ENCODE measurements around the gene AK4. TPM values are rescaled to one million over a fixed set of nuclear protein-coding genes. Genes with fewer than 3 reads are reported as not detected.
A peak's percentile ranks its signal among the peaks of the same experiment; 100 is the strongest.

The AK4 gene
- total RNA-seq, 4 donors from 2014 or later, result 39.6 to 72.7 (median 60.7) TPM

- no peak for TF ChIP-seq CTCF (IDR thresholded peaks at IDR 0.05)
- no peak for TF ChIP-seq POLR2AphosphoS5 (IDR thresholded peaks at IDR 0.05)
- no peak for TF ChIP-seq EP300 (IDR thresholded peaks at IDR 0.05)
- no peak for TF ChIP-seq POLR2A (IDR thresholded peaks at IDR 0.05)
- H3K27me3 ChIP-seq, result no peaks in the 10 kb centered on the region
- no peaks in the 10 kb centered on the region for H3K36me3 ChIP-seq
- H3K4me3 ChIP-seq, result no peak overlapping the region
- no peak for ATAC-seq
- H3K9me3 ChIP-seq, result no peaks in the 10 kb centered on the region
- H3K27ac ChIP-seq, result no peak overlapping the region
- peaks cover 0 to 11% (median 0%) of the 10 kb centered on the region in 3 donors for H3K4me1 ChIP-seq
- WGBS, 2 donors (ENCODE audit: low coverage in 1 of 2), result 84 to 100% methylated on average over 1 to 2 of the region's 4 CpGs
Observed at GRCh38 chr1:65109487-65109886, 38.5 kb upstream of the AK4 start.

GRCh38 chr1:65112811-65113210 is 35.2 kb upstream of the AK4 start:
- Histone ChIP-seq H3K36me3 (no peaks in the 10 kb centered on the region), H3K4me3 (no peak overlapping the region), H3K27me3 (no peaks in the 10 kb centered on the region), H3K9me3 (no peaks in the 10 kb centered on the region), H3K27ac (no peak overlapping the region), H3K4me1 (peaks cover 0 to 18% (median 0%) of the 10 kb centered on the region in 3 donors)
- WGBS, 2 donors (ENCODE audit: low coverage in 1 of 2), result 12 to 20% methylated on average over 3 of the region's 3 CpGs
- TF ChIP-seq EP300 (IDR thresholded peaks at IDR 0.05) (no peak), CTCF (IDR thresholded peaks at IDR 0.05) (no peak), POLR2AphosphoS5 (IDR thresholded peaks at IDR 0.05) (no peak), POLR2A (IDR thresholded peaks at IDR 0.05) (no peak)
- ATAC-seq, result no peak

GRCh38 chr1:65113298-65113697 is 34.7 kb upstream of the AK4 start:
- peaks cover 0 to 18% (median 0%) of the 10 kb centered on the region in 3 donors for H3K4me1 ChIP-seq
- TF ChIP-seq POLR2AphosphoS5 (IDR thresholded peaks at IDR 0.05) (no peak), EP300 (IDR thresholded peaks at IDR 0.05) (no peak), POLR2A (IDR thresholded peaks at IDR 0.05) (no peak), CTCF (IDR thresholded peaks at IDR 0.05) (no peak)
- no peaks in the 10 kb centered on the region for H3K36me3 ChIP-seq
- no peak overlapping the region for H3K4me3 ChIP-seq
- 13 to 38% methylated on average over 2 of the region's 2 CpGs for WGBS, 2 donors (ENCODE audit: low coverage in 1 of 2)
- no peak for ATAC-seq
- H3K27me3 ChIP-seq, result no peaks in the 10 kb centered on the region
- no peak overlapping the region for H3K27ac ChIP-seq
- no peaks in the 10 kb centered on the region for H3K9me3 ChIP-seq

- H3K4me3 ChIP-seq, result no peak overlapping the region
Observed at GRCh38 chr1:65114322-65114721, 33.7 kb upstream of the AK4 start.

More at GRCh38 chr1:65114322-65114721, 33.7 kb upstream of the AK4 start:
- TF ChIP-seq EP300 (IDR thresholded peaks at IDR 0.05), result no peak
- no peak for TF ChIP-seq POLR2A (IDR thresholded peaks at IDR 0.05)
- no peak for TF ChIP-seq POLR2AphosphoS5 (IDR thresholded peaks at IDR 0.05)
- TF ChIP-seq CTCF (IDR thresholded peaks at IDR 0.05), result no peak
- no peaks in the 10 kb centered on the region for H3K27me3 ChIP-seq
- H3K4me1 ChIP-seq, result peaks cover 0 to 18% (median 0%) of the 10 kb centered on the region in 3 donors
- no peak for ATAC-seq
- WGBS, 2 donors (ENCODE audit: low coverage in 1 of 2), result 12 to 32% methylated on average over 4 of the region's 4 CpGs
- H3K27ac ChIP-seq, result peak overlapping the region in 3 of 4 donors; percentile 25 to 60 (median 54)
- no peaks in the 10 kb centered on the region for H3K36me3 ChIP-seq
- H3K9me3 ChIP-seq, result no peaks in the 10 kb centered on the region

Measured in gastroesophageal sphincter (tissue), 4 donors.